GM18502 (cell line): ENCODE results near the gene FNDC8.
"Not testable (repeated sequence)": the region's sequence is repeated elsewhere in the genome, so short reads cannot be mapped to it uniquely, and the experiment has no call there.

Experiments
- ATAC-seq: cut with Tn5 transposase; IDR thresholded peaks from one replicate; pipeline ENCODE4 v1.9.1; 2021; ENCODE audit warnings: mild to moderate bottlenecking; ENCODE audit not compliant: unreplicated experiment, poor library complexity

Gene FNDC8

GRCh38 chr17:35138218-35138617, 16.8 kb downstream of the FNDC8 start:
- ATAC-seq = no peak

GRCh38 chr17:35141681-35142466, 20.5 kb downstream of the FNDC8 start, which contains the start of gene NLE1:
Gene NLE1 (minus strand): TSS chr17:35142303. CDS start chr17:35142275, 28 bp downstream.
- peak; percentile 95 for ATAC-seq

- no peak for ATAC-seq
Observed at GRCh38 chr17:35142467-35142796, 21.0 kb downstream of the FNDC8 start.

- ATAC-seq = no peak
Observed at GRCh38 chr17:35144840-35145239, 23.4 kb downstream of the FNDC8 start.

- no peak for ATAC-seq
Observed at GRCh38 chr17:35146214-35146833, 24.9 kb downstream of the FNDC8 start.

GRCh38 chr17:35147375-35147905, 26.0 kb downstream of the FNDC8 start, which contains the start of gene UNC45B:
Gene UNC45B (plus strand): TSS chr17:35147817. CDS start chr17:35148264, 447 bp downstream.
- ATAC-seq = no peak

GRCh38 chr17:35148144-35148543, 26.7 kb downstream of the FNDC8 start:
- ATAC-seq = no peak

GRCh38 chr17:35149941-35150340, 28.5 kb downstream of the FNDC8 start:
- no peak for ATAC-seq

GRCh38 chr17:35151080-35151479, 29.7 kb downstream of the FNDC8 start:
- not testable (repeated sequence) for ATAC-seq

- ATAC-seq = no peak
Observed at GRCh38 chr17:35152421-35153140, 31.2 kb downstream of the FNDC8 start.

- ATAC-seq = no peak
Observed at GRCh38 chr17:35154196-35155165, 33.1 kb downstream of the FNDC8 start.

GRCh38 chr17:35155246-35155645, 33.8 kb downstream of the FNDC8 start:
- ATAC-seq = no peak

- no peak for ATAC-seq
Observed at GRCh38 chr17:35159940-35160339, 38.5 kb downstream of the FNDC8 start.

GRCh38 chr17:35160354-35161201, 39.2 kb downstream of the FNDC8 start:
- no peak for ATAC-seq

- ATAC-seq = no peak
Observed at GRCh38 chr17:35161281-35161761, 39.9 kb downstream of the FNDC8 start.

GRCh38 chr17:35162755-35163154, 41.3 kb downstream of the FNDC8 start:
- no peak for ATAC-seq

GRCh38 chr17:35163886-35164285, 42.5 kb downstream of the FNDC8 start:
- no peak for ATAC-seq

GRCh38 chr17:35164716-35165115, 43.3 kb downstream of the FNDC8 start:
- no peak for ATAC-seq

- no peak for ATAC-seq
Observed at GRCh38 chr17:35166526-35166925, 45.1 kb downstream of the FNDC8 start.
